Activated CD8-positive, alpha-beta memory T cell treated with anti-CD3 and anti-CD28 coated beads, Interleukin-2, amount 50 U/mL, for 48 hours (primary cell): ENCODE measurements around the gene LINS1.

Experiments used
- DNase-seq: peaks from one replicate; pipeline ENCODE4 v3.0.0-alpha.2; 2020

The LINS1 gene

GRCh38 chr15:100544338-100544841 lies 57.6 kb downstream of the LINS1 start:
- DNase-seq, result no peak

DNA sequence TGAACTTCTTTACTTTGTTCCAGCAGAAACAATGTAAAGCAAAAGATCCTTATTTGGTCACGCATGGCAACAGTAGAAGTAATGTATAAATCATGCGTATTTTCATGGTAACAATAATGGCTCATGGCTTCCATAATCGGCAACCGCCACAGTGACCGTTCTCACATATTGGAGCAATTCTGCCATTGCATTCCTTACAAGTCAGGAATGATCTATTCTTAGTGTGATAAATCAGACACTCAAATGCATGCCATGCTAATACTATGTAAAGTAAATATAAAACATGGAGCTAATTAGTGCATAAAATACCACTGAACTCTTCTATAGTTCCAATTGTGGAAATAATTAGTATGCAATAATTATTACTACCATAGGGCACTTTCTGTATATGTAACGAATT lies 59.7 kb downstream of the LINS1 start:
- no peak for DNase-seq

GRCh38 chr15:100537331-100537730 lies 64.7 kb downstream of the LINS1 start:
- no peak for DNase-seq

DNA sequence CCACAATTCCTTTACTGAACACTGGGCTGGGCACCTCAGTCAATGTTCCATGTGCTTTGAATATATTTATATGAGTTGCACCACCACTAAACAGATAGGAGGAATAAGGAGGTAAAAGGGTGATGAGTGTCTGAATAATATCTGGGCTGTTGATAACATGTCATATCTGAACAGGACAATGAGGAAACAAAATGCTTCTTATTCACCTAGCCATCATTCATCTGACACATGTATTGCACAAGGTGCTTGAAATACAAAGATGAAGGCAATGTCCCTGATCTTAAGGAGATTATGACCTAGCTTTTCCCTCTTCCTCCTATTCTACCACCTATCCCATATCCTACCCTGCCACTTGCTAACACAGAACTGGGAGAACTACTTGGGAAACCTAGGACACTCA lies 65.3 kb downstream of the LINS1 start:
- DNase-seq, result no peak

DNA sequence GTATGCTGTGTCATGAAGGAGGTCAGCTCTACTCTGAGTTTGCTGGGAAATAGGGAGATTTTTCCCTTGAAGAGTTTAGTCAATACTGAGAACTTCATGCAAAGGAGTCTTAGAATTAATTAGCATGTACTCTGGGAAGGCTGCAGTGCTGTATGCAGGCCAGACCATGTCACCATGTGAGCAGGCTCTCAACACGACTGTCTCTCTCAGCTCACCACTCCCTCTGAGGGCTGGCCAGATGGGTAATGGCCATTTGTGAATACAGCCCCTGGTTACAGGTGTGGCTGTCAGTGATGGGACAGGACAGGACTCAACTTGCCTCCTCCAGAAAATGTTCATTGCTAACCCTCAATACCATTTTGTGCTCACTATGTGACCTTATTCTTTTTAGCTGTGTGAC lies 68.1 kb downstream of the LINS1 start:
- DNase-seq, result no peak

DNA sequence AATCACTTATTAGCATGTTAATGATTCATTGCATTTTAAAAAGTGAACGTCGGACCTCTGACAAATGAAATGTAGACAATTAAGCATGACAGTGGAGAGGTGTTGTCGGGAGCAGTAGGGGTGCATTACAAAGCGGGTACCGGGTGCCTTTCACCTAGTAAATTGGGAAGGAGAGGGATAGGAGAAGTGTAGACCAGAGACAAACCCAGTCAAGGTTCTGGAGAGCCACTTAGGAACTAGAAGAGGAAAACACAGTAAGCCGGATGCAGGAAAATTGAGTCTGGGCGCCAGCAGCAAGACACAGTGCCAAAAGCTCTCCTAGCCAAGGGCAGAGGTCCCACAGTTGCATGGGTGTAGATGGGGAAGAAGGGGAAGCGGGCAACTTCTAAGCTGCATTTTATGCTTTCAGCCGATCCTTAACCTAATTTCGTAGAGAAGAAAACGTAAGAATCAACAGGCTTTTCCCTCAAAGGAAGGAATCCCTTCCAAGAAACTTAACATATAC lies 70.1 kb downstream of the LINS1 start:
- no peak for DNase-seq

DNA sequence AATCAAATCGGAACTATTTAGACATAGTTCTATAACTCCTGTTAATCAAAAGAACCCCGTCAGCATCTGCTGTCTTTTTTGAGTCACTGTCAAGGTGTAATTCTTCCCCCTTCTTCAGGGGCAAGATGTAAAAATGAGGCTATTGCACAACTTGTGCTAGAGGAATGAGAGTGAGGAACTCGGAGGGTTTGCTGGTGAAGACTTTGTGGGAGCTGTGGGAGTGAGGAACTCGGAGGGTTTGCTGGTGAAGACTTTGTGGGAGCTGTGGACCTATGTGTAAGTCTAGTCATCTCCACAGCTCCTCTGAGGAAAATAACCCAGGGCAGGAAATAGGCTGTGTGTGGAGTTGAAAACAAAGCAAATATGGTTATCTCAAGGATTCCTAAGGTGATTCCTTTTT lies 70.8 kb downstream of the LINS1 start:
- DNase-seq, result no peak

DNA sequence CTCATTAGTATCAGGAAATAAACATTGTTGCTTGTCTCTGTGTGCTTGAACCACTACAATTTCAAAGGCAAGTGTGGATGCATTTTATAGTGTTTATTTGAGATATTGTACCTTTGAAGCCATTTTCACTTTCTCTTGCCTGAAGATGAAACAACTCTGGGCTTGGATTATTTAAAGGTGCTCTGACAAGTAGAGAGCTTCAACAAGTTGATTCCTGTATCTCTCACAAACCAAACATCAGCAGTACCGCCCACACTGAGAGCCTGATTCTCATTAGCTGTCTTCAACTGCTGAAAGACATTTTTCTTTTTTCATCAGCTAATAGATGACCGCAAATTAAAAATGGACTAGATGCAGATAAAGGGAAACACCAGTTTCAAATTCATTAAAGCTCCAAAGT lies 72.4 kb downstream of the LINS1 start:
- no peak for DNase-seq

- DNase-seq, result no peak
Observed at GRCh38 chr15:100528833-100529428, 73.1 kb downstream of the LINS1 start, which contains the start of gene CERS3. Gene CERS3 (minus strand): TSS chr15:100528950. CDS start chr15:100501849, 27,101 bp downstream.

GRCh38 chr15:100526027-100526481 lies 75.9 kb downstream of the LINS1 start:
- no peak for DNase-seq

DNA sequence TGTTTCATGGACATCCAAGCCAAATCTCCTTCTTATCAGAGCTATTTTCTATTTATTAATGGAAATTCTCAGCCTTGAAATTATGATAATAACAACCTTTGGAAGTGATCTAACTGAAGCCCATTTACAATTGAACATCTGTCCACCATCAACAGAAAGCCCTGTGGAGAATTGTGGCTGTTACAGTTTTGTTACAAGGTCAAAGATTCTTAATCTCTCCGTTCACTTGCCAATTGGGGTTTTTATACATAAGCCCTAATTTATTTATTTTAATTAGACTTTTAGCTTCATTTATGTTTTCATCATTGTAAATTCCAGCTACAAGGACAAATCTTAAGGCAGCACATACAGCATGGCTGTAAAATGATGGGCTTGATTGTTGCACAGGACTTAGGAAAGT lies 76.5 kb downstream of the LINS1 start:
- DNase-seq, result no peak

DNA sequence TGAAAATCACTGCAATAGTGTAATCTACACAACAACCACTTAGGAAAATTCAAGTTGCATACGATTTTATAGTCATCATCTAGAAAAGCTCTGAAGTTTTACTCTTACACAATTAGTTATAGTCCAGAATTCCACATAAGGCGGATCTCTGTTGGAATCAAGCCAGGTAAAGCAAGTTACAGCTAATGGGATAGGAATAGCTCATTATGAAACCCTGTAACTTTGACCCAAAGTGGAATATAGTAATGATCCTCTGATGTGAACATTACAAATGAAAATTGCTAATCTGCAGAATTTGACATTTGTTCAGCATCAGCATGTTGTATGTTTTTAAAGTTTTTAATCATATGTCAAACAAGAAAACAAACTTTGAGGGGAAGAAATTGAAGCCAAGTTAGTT lies 77.7 kb downstream of the LINS1 start:
- no peak for DNase-seq

DNA sequence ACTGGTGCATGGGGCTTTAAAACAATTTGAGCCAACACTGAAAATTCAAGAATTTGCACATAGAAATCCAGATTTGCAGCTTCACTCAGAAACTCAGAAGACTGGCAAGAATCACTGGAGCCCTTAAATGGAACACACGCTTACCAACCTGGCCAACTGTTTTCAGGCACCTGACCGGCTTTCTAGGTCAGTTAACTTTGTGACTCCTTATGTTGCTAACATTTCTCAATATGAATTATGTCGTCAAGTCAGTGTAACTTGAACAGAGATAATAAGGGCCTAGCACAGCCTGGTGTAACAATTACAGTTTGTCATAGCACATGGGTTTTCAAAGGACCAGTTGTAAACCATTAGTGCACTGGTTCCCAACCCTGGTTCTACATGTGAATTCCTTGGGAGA lies 80.1 kb downstream of the LINS1 start:
- no peak for DNase-seq

DNA sequence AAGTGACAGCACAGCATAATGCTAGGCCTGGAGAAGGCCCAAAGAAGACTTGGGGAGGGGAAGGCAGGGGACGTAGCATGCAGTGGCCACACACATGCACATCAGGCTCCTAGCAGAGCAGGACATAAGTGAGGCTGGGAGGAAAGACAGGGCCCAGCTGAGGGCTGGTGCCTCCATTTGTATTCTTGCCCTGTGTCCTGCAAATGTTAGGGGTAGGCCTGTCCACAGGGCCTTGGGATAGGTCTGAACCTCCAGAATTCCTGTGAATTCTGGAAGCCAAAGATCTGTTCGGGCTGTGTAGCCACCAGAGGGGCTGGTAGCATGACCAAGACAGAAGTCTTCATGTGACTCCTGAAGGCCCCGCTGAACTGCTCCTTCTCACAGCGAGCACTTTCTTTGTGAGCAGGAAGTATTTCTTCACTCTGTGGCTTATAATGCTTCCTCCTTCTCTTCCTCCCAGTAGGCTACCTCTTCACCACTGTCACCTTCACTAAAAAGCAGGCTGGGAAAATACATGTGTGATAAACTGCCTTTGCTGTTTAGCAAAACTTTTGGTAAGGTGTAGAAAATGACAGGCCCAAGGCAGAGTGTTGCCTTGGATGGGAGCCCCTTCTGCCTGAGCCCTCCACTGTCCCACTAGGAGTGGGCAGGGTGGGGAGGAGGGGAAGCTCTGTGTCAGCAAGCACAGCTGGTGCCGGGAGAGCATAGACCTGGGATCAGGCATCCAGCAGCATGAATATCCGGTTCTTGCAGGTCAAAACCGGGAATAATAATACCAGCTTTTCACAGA lies 81.7 kb downstream of the LINS1 start:
- no peak for DNase-seq

DNA sequence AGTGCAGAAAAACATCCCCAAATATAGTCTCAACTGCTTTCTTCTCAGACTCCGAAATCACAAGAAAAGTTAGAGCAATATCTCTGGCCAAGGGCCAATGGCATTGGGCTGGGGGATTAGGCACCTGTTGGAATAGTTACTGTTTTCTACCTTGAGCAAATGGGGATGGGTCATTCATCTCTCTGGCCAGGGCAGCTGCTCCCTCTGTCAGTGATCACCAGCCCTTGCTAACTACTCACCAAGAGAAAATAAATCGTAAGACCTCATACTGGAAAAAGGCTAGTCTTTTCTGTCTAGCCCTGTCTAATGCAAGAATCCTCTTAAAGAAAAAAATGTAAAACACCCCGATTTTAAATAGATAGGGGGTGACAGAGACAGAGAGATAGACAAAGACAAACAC lies 84.1 kb downstream of the LINS1 start:
- no peak for DNase-seq
